Naive thymus-derived CD4-positive, alpha-beta T cell (primary cell): ENCODE measurements around the gene FRMD5. TPM values are rescaled to one million over a fixed set of nuclear protein-coding genes. Genes with fewer than 3 reads are reported as not detected.

ENCODE experiments used
- ATAC-seq: fragments of 150-1000 bp; cut with Tn5 transposase; 2 replicates; pipeline ENCODE4 v1.10.0; 2021; ENCODE audit warnings: mild to moderate bottlenecking, moderate library complexity
- CTCF ChIA-PET: fragments of 350-600 bp; sonication (Branson Sonifier 250); formaldehyde crosslinking; loops from one replicate; lab custom pipeline; 2021; ENCODE audit warnings: antibody characterized with exemption; lab: Charles Lee
- POLR2A ChIA-PET: fragments of 350-600 bp; sonication (Branson Sonifier 250); formaldehyde crosslinking; loops from one replicate; lab custom pipeline; 2021; ENCODE audit warnings: antibody characterized with exemption, inconsistent platforms; lab: Charles Lee
- DNase-seq, 9 donors: peaks; one replicate each; pipeline versions ENCODE4 v3.0.0 to v3.0.0-alpha.2; 2020 to 2022; ENCODE audit warnings: mixed read lengths in 1 of 9
- H3K27ac ChIP-seq: one replicate; pipeline ENCODE4 v1.7.0; 2013; ENCODE audit warnings: mild to moderate bottlenecking, low read depth, low read length, moderate library complexity
- H3K27me3 ChIP-seq, 2 donors: one replicate each; pipeline ENCODE4 v1.7.0; 2013; ENCODE audit warnings: low read length in 2 of 2, mild to moderate bottlenecking in 2 of 2, moderate library complexity in 2 of 2; ENCODE audit not compliant: control insufficient read depth in 2 of 2, insufficient read depth in 2 of 2
- H3K36me3 ChIP-seq, 3 experiments: 1 replicate in 2 of 3; 2 replicates in 1 of 3; pipeline ENCODE4 v1.7.0; 2013; ENCODE audit warnings: low read length in 3 of 3, mild to moderate bottlenecking in 3 of 3, moderate library complexity in 1 of 3; ENCODE audit not compliant: insufficient read depth in 3 of 3, control insufficient read depth in 2 of 3
- H3K4me1 ChIP-seq, 2 donors: one replicate each; pipeline ENCODE4 v1.7.0; 2013; ENCODE audit warnings: low read length in 2 of 2, mild to moderate bottlenecking in 2 of 2, moderate library complexity in 1 of 2; ENCODE audit not compliant: control insufficient read depth in 2 of 2, insufficient read depth in 2 of 2
- H3K4me3 ChIP-seq: 2 replicates; pipeline ENCODE4 v1.7.0; 2013; ENCODE audit warnings: mild to moderate bottlenecking, low read length
- H3K9me3 ChIP-seq, 3 experiments: 1 replicate in 2 of 3; 2 replicates in 1 of 3; pipeline ENCODE4 v1.7.0; 2013; ENCODE audit warnings: low read length in 3 of 3; ENCODE audit not compliant: control insufficient read depth in 2 of 3
- H3K27ac Mint-ChIP-seq, 9 donors: one replicate each; pipeline ENCODE4 v1.8.0; 2020 to 2022; ENCODE audit warnings: mixed read lengths in 9 of 9, mild to moderate bottlenecking in 8 of 9, moderate library complexity in 5 of 9, inconsistent platforms in 2 of 9
- H3K27me3 Mint-ChIP-seq, 5 donors: one replicate each; pipeline ENCODE4 v1.8.0; 2021 to 2022; ENCODE audit warnings: mixed read lengths in 5 of 5, mild to moderate bottlenecking in 1 of 5
- H3K36me3 Mint-ChIP-seq, 5 donors: one replicate each; pipeline ENCODE4 v1.8.0; 2020 to 2022; ENCODE audit warnings: mixed read lengths in 5 of 5, mild to moderate bottlenecking in 3 of 5, inconsistent platforms in 1 of 5
- H3K4me1 Mint-ChIP-seq, 7 donors: one replicate each; pipeline ENCODE4 v1.8.0; 2020 to 2022; ENCODE audit warnings: mixed read lengths in 7 of 7, mild to moderate bottlenecking in 3 of 7, inconsistent platforms in 1 of 7
- H3K4me3 Mint-ChIP-seq, 10 donors: one replicate each; pipeline ENCODE4 v1.8.0; 2020 to 2022; ENCODE audit warnings: mild to moderate bottlenecking in 10 of 10, mixed read lengths in 10 of 10, moderate library complexity in 6 of 10, inconsistent platforms in 2 of 10
- H3K9me3 Mint-ChIP-seq, 11 donors: one replicate each; pipeline ENCODE4 v1.8.0; 2020 to 2022; ENCODE audit warnings: mixed read lengths in 11 of 11, mild to moderate bottlenecking in 4 of 11, inconsistent platforms in 1 of 11, moderate library complexity in 1 of 11
- intact Hi-C, 2 donors: fragments of 100-400 bp; cut with micrococcal nuclease; formaldehyde crosslinking; loops; one replicate each; pipeline ENCODE4 v1.15.1; 2023
- polyA plus RNA-seq, 2 donors: library from polyadenylated mRNA; unstranded; fragments of 300-500 nt; fragmentation: Illumina TruSeq; gene quantifications; one replicate each; pipeline ENCODE4 v1.2.3, GENCODE V29; 2021
- total RNA-seq, 6 experiments: library from RNA in 5 of 6; stranded (reverse) in 5 of 6; gene quantifications; 1 replicate in 5 of 6; 2 replicates in 1 of 6; pipeline ENCODE4 v1.2.3 and lab custom pipeline; 2021 to 2026

The FRMD5 gene
- total and polyA plus RNA-seq, 7 experiments from 2014 or later, result 0.31 to 0.39 (median 0.35) TPM; not detected in 4

- POLR2A ChIA-PET, result no interaction called here
- Mint-ChIP-seq H3K9me3 (no peaks in the 10 kb centered on the region), H3K4me1 (no peaks in the 10 kb centered on the region), H3K27me3 (peaks cover 5 to 29% (median 14%) of the 10 kb centered on the region in 5 donors), H3K36me3 (no peaks in the 10 kb centered on the region), H3K27ac (no peak overlapping the region), H3K4me3 (no peak overlapping the region)
- no peaks in the 10 kb centered on the region for H3K4me1 ChIP-seq
- CTCF ChIA-PET, result no interaction called here
- H3K4me3 ChIP-seq, result no peak overlapping the region
- ATAC-seq (no peak), DNase-seq (no peak)
- intact Hi-C loops, result no loop called here
- H3K9me3 ChIP-seq, result no peaks in the 10 kb centered on the region
- no peaks in the 10 kb centered on the region for H3K36me3 ChIP-seq
- no peak overlapping the region for H3K27ac ChIP-seq
- H3K27me3 ChIP-seq, result no peaks in the 10 kb centered on the region
Measured at GRCh38 chr15:44093836-44094235, 101.2 kb downstream of the FRMD5 start.

- Mint-ChIP-seq H3K36me3 (no peaks in the 10 kb centered on the region), H3K27ac (no peak overlapping the region), H3K4me1 (no peaks in the 10 kb centered on the region), H3K27me3 (peaks cover 5 to 30% (median 14%) of the 10 kb centered on the region in 5 donors), H3K9me3 (no peaks in the 10 kb centered on the region), H3K4me3 (no peak overlapping the region)
- Histone ChIP-seq H3K27me3 (no peaks in the 10 kb centered on the region), H3K36me3 (no peaks in the 10 kb centered on the region), H3K4me1 (no peaks in the 10 kb centered on the region), H3K4me3 (no peak overlapping the region), H3K27ac (no peak overlapping the region), H3K9me3 (no peaks in the 10 kb centered on the region)
- ChIA-PET POLR2A (no interaction called here), CTCF (interaction anchor here (0.6 kb wide), 1 partner anchor 42 kb away, joined by 4 read pairs; no protein-coding TSS in a partner anchor)
- ATAC-seq (no peak), DNase-seq (no peak)
- intact Hi-C loops, result no loop called here
Measured at GRCh38 chr15:44092221-44092620, 102.8 kb downstream of the FRMD5 start.

GRCh38 chr15:44087578-44088465 lies 107.2 kb downstream of the FRMD5 start:
- no peaks in the 10 kb centered on the region for H3K9me3 ChIP-seq
- ChIA-PET CTCF (no interaction called here), POLR2A (no interaction called here)
- no peaks in the 10 kb centered on the region for H3K9me3 Mint-ChIP-seq
- intact Hi-C loops, result no loop called here
- H3K4me1 ChIP-seq, result no peaks in the 10 kb centered on the region
- H3K4me3 ChIP-seq, result no peak overlapping the region
- H3K27me3 ChIP-seq, result no peaks in the 10 kb centered on the region
- H3K36me3 ChIP-seq, result no peaks in the 10 kb centered on the region
- no peaks in the 10 kb centered on the region for H3K4me1 Mint-ChIP-seq
- no peak for ATAC-seq
- no peak for DNase-seq
- H3K4me3 Mint-ChIP-seq, result no peak overlapping the region
- no peak overlapping the region for H3K27ac Mint-ChIP-seq
- H3K27ac ChIP-seq, result no peak overlapping the region
- H3K27me3 Mint-ChIP-seq, result peaks cover 6 to 34% (median 13%) of the 10 kb centered on the region in 5 donors
- no peaks in the 10 kb centered on the region for H3K36me3 Mint-ChIP-seq

- POLR2A ChIA-PET, result no interaction called here
- no peak overlapping the region for H3K4me3 Mint-ChIP-seq
- DNase-seq, result no peak
- H3K9me3 ChIP-seq, result no peaks in the 10 kb centered on the region
- H3K27ac Mint-ChIP-seq, result no peak overlapping the region
- no peaks in the 10 kb centered on the region for H3K4me1 ChIP-seq
- H3K36me3 Mint-ChIP-seq, result no peaks in the 10 kb centered on the region
- H3K9me3 Mint-ChIP-seq, result no peaks in the 10 kb centered on the region
- intact Hi-C loops, result no loop called here
- H3K36me3 ChIP-seq, result no peaks in the 10 kb centered on the region
- H3K4me1 Mint-ChIP-seq, result no peaks in the 10 kb centered on the region
- H3K27me3 Mint-ChIP-seq, result peaks cover 10 to 41% (median 30%) of the 10 kb centered on the region in 5 donors
- no peak overlapping the region for H3K27ac ChIP-seq
- CTCF ChIA-PET, result no interaction called here
- H3K27me3 ChIP-seq, result no peaks in the 10 kb centered on the region
- ATAC-seq, result no peak
- H3K4me3 ChIP-seq, result no peak overlapping the region
Measured at GRCh38 chr15:44084770-44085169, 110.3 kb downstream of the FRMD5 start.

GRCh38 chr15:44084171-44084570 lies 110.9 kb downstream of the FRMD5 start:
- ChIA-PET POLR2A (no interaction called here), CTCF (no interaction called here)
- Mint-ChIP-seq H3K9me3 (no peaks in the 10 kb centered on the region), H3K4me3 (no peak overlapping the region), H3K36me3 (no peaks in the 10 kb centered on the region), H3K27ac (no peak overlapping the region), H3K4me1 (no peaks in the 10 kb centered on the region), H3K27me3 (peaks cover 14 to 47% (median 36%) of the 10 kb centered on the region in 5 donors)
- no peak overlapping the region for H3K27ac ChIP-seq
- H3K4me3 ChIP-seq, result no peak overlapping the region
- H3K4me1 ChIP-seq, result no peaks in the 10 kb centered on the region
- H3K36me3 ChIP-seq, result no peaks in the 10 kb centered on the region
- ATAC-seq, result no peak
- intact Hi-C loops, result no loop called here
- H3K27me3 ChIP-seq, result no peaks in the 10 kb centered on the region
- no peak for DNase-seq
- H3K9me3 ChIP-seq, result no peaks in the 10 kb centered on the region

- H3K36me3 Mint-ChIP-seq, result no peaks in the 10 kb centered on the region
- H3K4me1 ChIP-seq, result no peaks in the 10 kb centered on the region
- H3K27ac Mint-ChIP-seq, result no peak overlapping the region
- no peaks in the 10 kb centered on the region for H3K9me3 ChIP-seq
- H3K27me3 ChIP-seq, result peaks cover 0 to 4% of the 10 kb centered on the region in 2 donors
- CTCF ChIA-PET, result no interaction called here
- DNase-seq (no peak), ATAC-seq (no peak)
- POLR2A ChIA-PET, result no interaction called here
- intact Hi-C loops, result no loop called here
- peaks cover 0 to 9% (median 0%) of the 10 kb centered on the region in 11 donors for H3K9me3 Mint-ChIP-seq
- H3K36me3 ChIP-seq, result no peaks in the 10 kb centered on the region
- no peak overlapping the region for H3K27ac ChIP-seq
- H3K27me3 Mint-ChIP-seq, result peaks cover 19 to 58% (median 45%) of the 10 kb centered on the region in 5 donors
- no peaks in the 10 kb centered on the region for H3K4me1 Mint-ChIP-seq
- no peak overlapping the region for H3K4me3 ChIP-seq
- no peak overlapping the region for H3K4me3 Mint-ChIP-seq
Measured at GRCh38 chr15:44082558-44083157, 112.4 kb downstream of the FRMD5 start.
